Germinal center (tissue), 1 donor: ENCODE data around the gene ARAF.

Experiments
- DNase-seq: peaks from one replicate; pipeline ENCODE4 v3.0.0; 2012; ENCODE audit warnings: mixed read lengths, low spot score

ARAF gene

GRCh38 chrX:47564438-47565085 lies 3.6 kb downstream of the ARAF start:
- no peak for DNase-seq

GRCh38 chrX:47566841-47567240 lies 5.8 kb downstream of the ARAF start:
- no peak for DNase-seq

GRCh38 chrX:47568656-47569295 lies 7.8 kb downstream of the ARAF start:
- DNase-seq, result peak; percentile 21

GRCh38 chrX:47570794-47571193 lies 9.8 kb downstream of the ARAF start:
- DNase-seq, result no peak

GRCh38 chrX:47571215-47571614 lies 10.2 kb downstream of the ARAF start:
- DNase-seq, result no peak

GRCh38 chrX:47571896-47572295 lies 10.9 kb downstream of the ARAF start:
- DNase-seq, result no peak

- DNase-seq, result no peak
Observed at GRCh38 chrX:47572773-47573340, 11.9 kb downstream of the ARAF start.

- no peak for DNase-seq
Observed at GRCh38 chrX:47573341-47574075, 12.5 kb downstream of the ARAF start.

GRCh38 chrX:47574076-47574546 lies 13.1 kb downstream of the ARAF start:
- DNase-seq, result no peak

GRCh38 chrX:47574547-47575301 lies 13.7 kb downstream of the ARAF start:
- no peak for DNase-seq

GRCh38 chrX:47576021-47576898 lies 15.3 kb downstream of the ARAF start:
- no peak for DNase-seq

GRCh38 chrX:47577424-47577823 lies 16.4 kb downstream of the ARAF start:
- no peak for DNase-seq

GRCh38 chrX:47577901-47578300 lies 16.9 kb downstream of the ARAF start:
- no peak for DNase-seq

- no peak for DNase-seq
Observed at GRCh38 chrX:47578692-47579091, 17.7 kb downstream of the ARAF start.

- no peak for DNase-seq
Observed at GRCh38 chrX:47579537-47579936, 18.5 kb downstream of the ARAF start.

- DNase-seq, result peak; percentile 19
Observed at GRCh38 chrX:47581731-47582647, 21.0 kb downstream of the ARAF start, which contains the start of gene TIMP1. TIMP1 (plus strand) TSS chrX:47582436; CDS start chrX:47583416, 980 bp downstream.

GRCh38 chrX:47583240-47583861 lies 22.3 kb downstream of the ARAF start:
- DNase-seq, result no peak

GRCh38 chrX:47584714-47585113 lies 23.7 kb downstream of the ARAF start:
- DNase-seq, result no peak

GRCh38 chrX:47585273-47585672 lies 24.3 kb downstream of the ARAF start:
- no peak for DNase-seq
